Activated CD4-positive, alpha-beta memory T cell treated with anti-CD3 and anti-CD28 coated beads for 36 hours (primary cell): ENCODE data around the gene CTNNA2. TPM values are rescaled to one million over a fixed set of nuclear protein-coding genes. Genes with fewer than 3 reads are reported as not detected.

Source experiments
- CTCF ChIA-PET: fragments of 350-600 bp; sonication (Branson Sonifier 250); formaldehyde crosslinking; loops from one replicate; lab custom pipeline; 2021; ENCODE audit warnings: antibody characterized with exemption, inconsistent platforms; lab: Charles Lee
- POLR2A ChIA-PET: fragments of 350-600 bp; sonication (Branson Sonifier 250); formaldehyde crosslinking; loops from one replicate; lab custom pipeline; 2021; ENCODE audit warnings: antibody characterized with exemption; lab: Charles Lee
- DNase-seq: peaks from one replicate; pipeline ENCODE4 v3.0.0-alpha.2; 2020
- H3K27ac Mint-ChIP-seq: one replicate; pipeline ENCODE4 v1.8.0; 2021; ENCODE audit warnings: mixed read lengths
- H3K27me3 Mint-ChIP-seq: one replicate; pipeline ENCODE4 v1.8.0; 2021; ENCODE audit warnings: mixed read lengths
- H3K36me3 Mint-ChIP-seq: one replicate; pipeline ENCODE4 v1.8.0; 2021; ENCODE audit warnings: mixed read lengths
- H3K4me1 Mint-ChIP-seq: one replicate; pipeline ENCODE4 v1.8.0; 2021; ENCODE audit warnings: low read depth, mixed read lengths
- H3K4me3 Mint-ChIP-seq: one replicate; pipeline ENCODE4 v1.8.0; 2021; ENCODE audit warnings: mild to moderate bottlenecking, mixed read lengths
- H3K9me3 Mint-ChIP-seq: one replicate; pipeline ENCODE4 v1.8.0; 2021; ENCODE audit warnings: mixed read lengths
- intact Hi-C: fragments of 100-400 bp; cut with micrococcal nuclease; formaldehyde crosslinking; loops from one replicate; pipeline ENCODE4 v1.15.1; 2023
- total RNA-seq, 2 experiments: library from RNA; stranded (reverse); gene quantifications; one replicate each; pipeline ENCODE4 v1.2.3, GENCODE V29; 2021

Gene CTNNA2
- total RNA-seq, 2 experiments from 2014 or later = not detected

DNA sequence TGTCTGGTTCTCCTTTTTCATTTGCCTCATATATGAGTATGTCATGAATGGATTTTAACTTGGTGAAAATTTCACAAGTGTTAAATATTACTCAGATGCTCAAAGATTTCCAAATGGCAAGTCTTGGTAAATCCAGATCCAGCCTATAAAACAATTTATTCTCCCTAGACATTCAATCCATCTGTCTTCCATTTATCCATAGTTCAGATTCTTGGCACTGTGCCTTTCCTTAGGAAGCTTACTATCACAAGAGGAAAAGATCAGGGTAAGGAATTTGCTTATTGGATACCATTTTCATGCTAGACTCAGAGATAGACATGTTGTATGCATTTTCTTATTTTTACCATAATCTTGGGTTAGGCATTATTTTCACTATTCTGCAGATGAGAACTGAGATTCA is 864.2 kb downstream of the CTNNA2 start:
- no peak overlapping the region for H3K4me3 Mint-ChIP-seq
- ChIA-PET POLR2A (no interaction called here), CTCF (no interaction called here)
- intact Hi-C loops = no loop called here
- H3K36me3 Mint-ChIP-seq = no peaks in the 10 kb centered on the region
- H3K4me1 Mint-ChIP-seq = no peaks in the 10 kb centered on the region
- no peaks in the 10 kb centered on the region for H3K27me3 Mint-ChIP-seq
- no peak overlapping the region for H3K27ac Mint-ChIP-seq
- DNase-seq = no peak
- peaks cover 4% of the 10 kb centered on the region for H3K9me3 Mint-ChIP-seq

DNA sequence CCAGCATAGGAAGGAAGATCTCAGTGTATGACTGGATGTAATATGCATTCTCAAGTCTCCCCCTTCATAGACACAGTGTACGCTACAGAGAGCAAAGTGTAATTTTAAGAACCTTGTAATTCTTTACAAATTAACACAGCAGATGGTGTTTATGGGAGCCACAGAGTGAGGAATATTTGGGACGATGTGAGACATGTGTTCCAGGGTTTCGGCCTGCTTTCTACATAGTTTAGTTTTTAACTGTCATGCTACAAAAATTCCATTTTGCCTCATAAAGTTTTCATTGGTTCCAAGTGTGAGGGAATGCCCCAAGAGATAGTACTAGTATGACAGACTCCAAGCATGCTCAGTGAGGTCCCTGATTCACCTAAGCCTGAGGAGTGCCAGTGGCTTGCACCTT is 867.9 kb downstream of the CTNNA2 start:
- Mint-ChIP-seq H3K4me1 (no peaks in the 10 kb centered on the region), H3K9me3 (peaks cover 4% of the 10 kb centered on the region), H3K36me3 (no peaks in the 10 kb centered on the region), H3K27ac (no peak overlapping the region), H3K27me3 (no peaks in the 10 kb centered on the region), H3K4me3 (no peak overlapping the region)
- DNase-seq = no peak
- intact Hi-C loops = no loop called here
- ChIA-PET CTCF (no interaction called here), POLR2A (no interaction called here)

DNA sequence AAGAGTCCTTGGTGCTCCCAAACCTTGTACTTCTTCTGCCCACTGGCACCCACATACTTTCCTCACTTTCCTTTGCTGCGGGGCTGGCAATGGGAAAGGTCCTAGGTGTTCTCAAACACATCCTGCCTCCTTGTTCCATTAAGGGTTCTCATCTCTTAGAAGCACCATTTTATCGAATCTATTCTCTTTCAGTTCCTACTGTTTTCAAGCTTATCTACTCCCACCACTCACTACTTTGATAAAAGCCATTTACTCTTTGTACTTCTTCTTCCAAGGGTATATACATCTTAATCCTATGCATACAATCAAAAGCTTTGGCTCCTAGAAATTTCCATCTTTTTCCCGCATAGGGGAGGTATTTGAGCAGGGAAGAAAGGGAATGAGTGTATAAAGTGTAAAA is 868.8 kb downstream of the CTNNA2 start:
- CTCF ChIA-PET = no interaction called here
- H3K4me1 Mint-ChIP-seq = no peaks in the 10 kb centered on the region
- H3K27me3 Mint-ChIP-seq = no peaks in the 10 kb centered on the region
- POLR2A ChIA-PET = no interaction called here
- no peak overlapping the region for H3K27ac Mint-ChIP-seq
- no peak overlapping the region for H3K4me3 Mint-ChIP-seq
- H3K36me3 Mint-ChIP-seq = no peaks in the 10 kb centered on the region
- intact Hi-C loops = no loop called here
- DNase-seq = no peak
- H3K9me3 Mint-ChIP-seq = peaks cover 4% of the 10 kb centered on the region

DNA sequence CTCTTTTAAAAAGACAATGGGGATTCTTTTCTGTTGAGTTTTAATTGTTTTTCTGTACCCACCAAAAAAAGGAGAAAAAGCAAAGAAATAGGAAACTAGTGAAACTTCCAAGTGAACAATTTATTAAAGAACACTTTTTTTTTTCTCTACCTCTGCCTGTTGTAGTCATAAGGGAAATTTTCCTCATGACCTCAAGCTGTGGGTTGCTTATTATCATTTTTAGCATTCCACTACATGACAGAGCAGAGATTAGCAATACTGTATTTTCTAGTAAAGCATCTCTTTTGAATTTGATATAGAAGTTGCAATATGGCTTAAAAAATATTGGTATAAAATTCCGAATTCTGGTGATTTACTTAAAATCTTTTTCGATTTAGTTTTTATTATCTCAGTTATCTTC is 879.6 kb downstream of the CTNNA2 start:
- Mint-ChIP-seq H3K27me3 (no peaks in the 10 kb centered on the region), H3K9me3 (peaks cover 3% of the 10 kb centered on the region), H3K36me3 (no peaks in the 10 kb centered on the region), H3K4me1 (no peaks in the 10 kb centered on the region), H3K4me3 (no peak overlapping the region), H3K27ac (no peak overlapping the region)
- intact Hi-C loops = no loop called here
- DNase-seq = no peak
- CTCF ChIA-PET = no interaction called here
- POLR2A ChIA-PET = no interaction called here

DNA sequence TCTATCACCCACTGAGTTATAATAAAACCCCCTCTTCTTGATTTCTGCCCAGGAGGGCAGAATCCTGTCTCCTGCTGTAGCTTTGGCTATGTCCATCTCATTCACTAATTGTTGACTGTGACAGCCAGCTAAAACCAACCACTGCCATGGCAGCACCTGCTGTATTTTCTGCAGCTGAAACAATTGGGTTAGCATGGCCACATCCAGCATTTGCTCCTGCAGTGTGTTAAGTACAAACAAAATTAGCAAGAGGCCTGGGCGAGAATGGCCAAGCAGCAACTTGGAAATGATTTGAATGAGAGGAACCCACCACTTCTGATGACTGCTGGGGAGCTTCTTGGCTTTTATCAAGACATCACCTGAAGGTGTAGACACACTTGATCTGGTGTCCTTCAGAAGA is 881.1 kb downstream of the CTNNA2 start:
- intact Hi-C loops = no loop called here
- CTCF ChIA-PET = no interaction called here

DNA sequence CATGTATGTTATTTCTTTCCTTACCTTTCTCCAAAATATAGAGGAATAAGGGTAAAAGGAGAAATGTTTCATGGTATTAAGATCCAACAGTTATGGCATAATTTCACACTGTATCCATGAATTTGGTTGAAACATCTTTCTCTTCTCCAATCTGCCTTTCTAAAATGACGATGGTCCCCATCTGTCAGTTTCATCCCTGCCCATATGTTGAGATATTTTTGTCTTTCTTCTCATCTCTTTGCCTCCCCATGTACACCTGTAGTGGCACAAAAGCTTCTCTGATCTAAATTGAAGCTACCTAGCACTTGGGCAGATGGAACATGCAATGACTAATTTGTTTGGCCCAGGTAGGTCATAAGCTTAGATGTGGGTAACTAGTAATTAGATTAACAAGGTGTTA is 882.4 kb downstream of the CTNNA2 start:
- DNase-seq = no peak
- Mint-ChIP-seq H3K27me3 (no peaks in the 10 kb centered on the region), H3K4me3 (no peak overlapping the region), H3K36me3 (no peaks in the 10 kb centered on the region), H3K9me3 (peaks cover 8% of the 10 kb centered on the region), H3K27ac (no peak overlapping the region), H3K4me1 (no peaks in the 10 kb centered on the region)
- ChIA-PET POLR2A (no interaction called here), CTCF (no interaction called here)
- intact Hi-C loops = no loop called here

More for the DNA sequence above, 881.1 kb downstream of the CTNNA2 start:
- no peaks in the 10 kb centered on the region for H3K27me3 Mint-ChIP-seq
- H3K27ac Mint-ChIP-seq = no peak overlapping the region
- no peak overlapping the region for H3K4me3 Mint-ChIP-seq
- peaks cover 6% of the 10 kb centered on the region for H3K9me3 Mint-ChIP-seq
- POLR2A ChIA-PET = no interaction called here
- no peak for DNase-seq
- H3K36me3 Mint-ChIP-seq = no peaks in the 10 kb centered on the region
- H3K4me1 Mint-ChIP-seq = no peaks in the 10 kb centered on the region

DNA sequence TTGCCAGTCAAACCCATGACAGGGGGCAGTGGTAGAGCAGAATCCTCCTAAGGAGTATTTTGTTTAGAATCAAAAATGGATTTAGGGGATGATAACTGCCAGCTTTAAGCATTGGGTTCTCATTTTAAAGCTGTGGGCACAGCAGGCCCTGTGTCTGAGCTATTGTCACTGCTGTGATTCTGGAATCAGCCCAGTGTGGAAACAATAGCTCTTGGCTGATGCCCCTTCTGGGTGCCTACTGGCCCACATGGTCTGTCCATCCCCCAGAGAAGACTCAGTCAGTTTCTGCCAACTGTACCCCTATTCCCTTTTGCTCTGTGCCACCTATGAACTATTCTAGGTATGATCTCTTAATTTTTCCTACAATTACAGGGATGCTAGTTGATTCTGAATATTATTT is 883.4 kb downstream of the CTNNA2 start:
- intact Hi-C loops = no loop called here
- peaks cover 12% of the 10 kb centered on the region for H3K9me3 Mint-ChIP-seq
- CTCF ChIA-PET = no interaction called here

DNA sequence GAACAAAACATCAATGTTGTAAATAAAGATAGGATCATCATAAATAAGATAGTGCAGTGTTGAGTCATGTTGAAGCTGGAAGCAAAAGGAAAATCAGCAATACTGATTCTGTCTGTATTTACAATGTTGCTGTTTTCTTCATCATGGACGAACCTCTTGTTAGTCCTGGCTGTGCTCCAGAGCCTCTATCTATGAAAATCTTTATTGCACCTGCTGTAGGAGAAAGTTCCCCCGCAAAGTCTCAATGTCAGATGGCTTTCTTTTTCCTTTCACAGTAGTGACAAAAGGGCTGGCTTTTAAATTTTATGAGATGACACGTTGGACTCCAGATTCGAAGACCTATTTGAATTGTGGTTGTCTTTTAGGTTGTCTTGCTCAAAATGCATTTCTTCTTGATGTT is 890.2 kb downstream of the CTNNA2 start:
- ChIA-PET CTCF (no interaction called here), POLR2A (no interaction called here)
- H3K9me3 Mint-ChIP-seq = peaks cover 8% of the 10 kb centered on the region
- no peak overlapping the region for H3K4me3 Mint-ChIP-seq
- intact Hi-C loops = no loop called here
- H3K4me1 Mint-ChIP-seq = no peaks in the 10 kb centered on the region
- DNase-seq = no peak
- no peak overlapping the region for H3K27ac Mint-ChIP-seq
- H3K27me3 Mint-ChIP-seq = no peaks in the 10 kb centered on the region
- H3K36me3 Mint-ChIP-seq = no peaks in the 10 kb centered on the region

More for the DNA sequence above, 883.4 kb downstream of the CTNNA2 start:
- H3K4me3 Mint-ChIP-seq = no peak overlapping the region
- DNase-seq = no peak
- H3K27ac Mint-ChIP-seq = no peak overlapping the region
- no peaks in the 10 kb centered on the region for H3K27me3 Mint-ChIP-seq
- no peaks in the 10 kb centered on the region for H3K36me3 Mint-ChIP-seq
- POLR2A ChIA-PET = no interaction called here
- no peaks in the 10 kb centered on the region for H3K4me1 Mint-ChIP-seq

DNA sequence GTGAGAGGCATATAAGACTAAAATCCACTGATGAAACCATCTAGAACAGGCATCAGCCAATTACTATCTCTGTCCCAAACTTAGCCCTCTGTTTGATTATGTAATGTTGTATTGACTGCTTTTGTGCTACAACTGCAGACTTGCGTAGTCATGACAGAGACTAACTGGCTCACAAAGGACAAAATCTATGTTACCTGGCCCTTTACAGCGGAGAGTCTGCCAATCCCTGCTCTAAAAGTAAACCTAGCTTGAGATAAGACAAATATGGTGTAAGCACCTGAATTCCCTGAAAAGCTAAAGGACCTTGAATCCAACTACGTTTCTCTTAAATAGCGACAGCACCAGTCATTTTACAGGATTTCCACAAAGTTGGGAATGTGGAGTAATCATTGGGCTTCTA is 894.5 kb downstream of the CTNNA2 start:
- Mint-ChIP-seq H3K27ac (no peak overlapping the region), H3K4me1 (no peaks in the 10 kb centered on the region), H3K27me3 (no peaks in the 10 kb centered on the region), H3K9me3 (peaks cover 8% of the 10 kb centered on the region), H3K4me3 (no peak overlapping the region), H3K36me3 (no peaks in the 10 kb centered on the region)
- no peak for DNase-seq
- POLR2A ChIA-PET = no interaction called here
- intact Hi-C loops = no loop called here
- CTCF ChIA-PET = no interaction called here

DNA sequence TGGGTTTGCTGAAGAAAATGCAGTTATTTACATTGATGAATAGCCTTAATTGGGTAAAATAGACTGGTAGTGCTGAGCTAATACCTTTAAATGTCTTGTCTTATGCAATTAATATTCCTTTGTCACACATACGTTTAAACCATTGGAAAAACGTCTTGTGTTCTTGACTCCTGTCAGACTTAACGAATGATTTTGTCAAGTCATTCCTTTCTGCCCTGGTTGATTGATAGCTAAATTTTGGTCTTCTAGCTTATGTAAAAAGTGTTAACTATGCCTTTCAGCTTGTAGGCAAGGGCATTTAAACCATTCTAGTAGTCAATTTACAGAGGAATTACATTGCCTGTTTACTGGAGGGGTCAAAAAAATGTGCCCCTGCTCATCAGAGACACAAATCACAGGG is 897.5 kb downstream of the CTNNA2 start:
- intact Hi-C loops = no loop called here
- no peak for DNase-seq
- no peak overlapping the region for H3K4me3 Mint-ChIP-seq
- CTCF ChIA-PET = no interaction called here
- H3K9me3 Mint-ChIP-seq = peaks cover 20% of the 10 kb centered on the region
- no peaks in the 10 kb centered on the region for H3K36me3 Mint-ChIP-seq
- no peak overlapping the region for H3K27ac Mint-ChIP-seq
- H3K4me1 Mint-ChIP-seq = no peaks in the 10 kb centered on the region
- POLR2A ChIA-PET = no interaction called here
- H3K27me3 Mint-ChIP-seq = no peaks in the 10 kb centered on the region

DNA sequence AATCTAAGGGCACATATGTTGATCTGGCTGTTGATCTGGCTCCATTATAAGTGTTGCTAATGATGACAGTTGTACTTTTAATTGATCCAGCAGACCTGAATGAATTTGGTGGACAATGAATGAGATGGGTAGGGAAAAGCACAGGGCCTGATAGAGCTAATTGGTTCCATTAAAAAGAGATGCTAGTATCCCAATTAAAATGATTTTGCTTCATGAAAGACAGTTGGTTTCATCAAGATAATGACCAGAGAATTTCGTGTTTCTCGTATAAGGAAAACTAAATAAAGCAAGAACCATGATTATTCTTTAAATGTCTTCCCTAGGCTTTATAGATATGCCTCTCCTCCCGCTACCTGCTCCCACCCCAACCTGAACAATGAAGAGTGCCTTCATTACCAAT is 900.3 kb downstream of the CTNNA2 start:
- H3K27me3 Mint-ChIP-seq = no peaks in the 10 kb centered on the region
- H3K27ac Mint-ChIP-seq = no peak overlapping the region
- H3K9me3 Mint-ChIP-seq = peaks cover 23% of the 10 kb centered on the region
- no peaks in the 10 kb centered on the region for H3K4me1 Mint-ChIP-seq
- DNase-seq = no peak
- H3K4me3 Mint-ChIP-seq = no peak overlapping the region
- ChIA-PET POLR2A (no interaction called here), CTCF (no interaction called here)
- H3K36me3 Mint-ChIP-seq = no peaks in the 10 kb centered on the region
- intact Hi-C loops = no loop called here

DNA sequence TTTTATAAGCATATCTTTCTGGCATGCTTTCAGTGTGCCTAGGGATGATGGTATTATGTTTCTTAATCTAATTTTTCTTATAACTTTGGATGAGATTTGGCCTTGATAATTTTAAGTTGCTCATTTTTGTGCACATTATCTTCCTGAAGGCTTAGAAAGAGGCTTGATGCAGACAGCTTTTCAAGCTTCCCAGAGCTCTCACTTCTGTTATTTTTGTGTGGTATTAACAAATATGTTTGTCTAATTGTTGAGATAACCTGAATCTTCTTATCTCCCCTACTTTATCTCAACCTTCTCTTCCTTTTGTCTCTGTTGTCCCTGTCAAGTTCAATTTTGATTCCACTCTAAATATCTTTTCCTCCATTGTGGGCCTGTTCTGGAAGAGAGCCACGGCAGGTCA is 904.9 kb downstream of the CTNNA2 start:
- POLR2A ChIA-PET = no interaction called here
- no peaks in the 10 kb centered on the region for H3K36me3 Mint-ChIP-seq
- H3K27me3 Mint-ChIP-seq = no peaks in the 10 kb centered on the region
- CTCF ChIA-PET = no interaction called here
- no peak for DNase-seq
- intact Hi-C loops = no loop called here
- H3K4me1 Mint-ChIP-seq = no peaks in the 10 kb centered on the region
- no peak overlapping the region for H3K4me3 Mint-ChIP-seq
- peaks cover 24% of the 10 kb centered on the region for H3K9me3 Mint-ChIP-seq
- no peak overlapping the region for H3K27ac Mint-ChIP-seq

DNA sequence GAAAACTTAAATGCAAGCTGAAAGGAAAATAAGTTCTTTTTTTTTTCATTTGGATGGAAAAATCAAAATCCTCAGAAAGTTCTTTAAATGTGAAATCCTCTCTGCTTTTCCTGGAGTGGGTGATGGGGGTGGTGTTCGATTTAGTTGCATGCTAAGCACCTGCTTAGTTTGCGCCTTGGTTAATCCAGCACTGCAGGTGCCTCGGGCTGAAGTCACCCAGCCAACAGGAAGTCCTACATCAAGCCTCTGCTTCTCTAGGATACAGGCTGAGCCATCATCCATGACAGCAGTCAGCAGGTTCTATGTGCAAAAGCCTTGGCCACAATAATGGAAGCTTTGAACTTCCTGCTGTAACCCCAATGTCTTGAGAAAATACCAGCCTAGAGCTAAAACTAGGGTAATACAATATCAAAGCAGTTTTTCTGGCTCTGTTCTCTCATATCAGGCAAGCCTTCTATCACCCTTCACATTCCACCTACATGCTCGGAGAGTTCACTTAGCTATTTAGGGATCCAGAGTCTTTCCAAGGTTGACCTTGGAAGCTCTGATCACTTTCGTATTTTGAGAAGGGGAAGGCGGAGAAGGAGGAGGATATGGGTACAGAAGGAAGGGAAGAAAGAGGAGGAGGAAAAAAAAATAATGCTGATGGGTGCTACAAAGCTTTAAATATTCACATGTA is 907.8 kb downstream of the CTNNA2 start:
- no peak overlapping the region for H3K4me3 Mint-ChIP-seq
- intact Hi-C loops = no loop called here
- no peaks in the 10 kb centered on the region for H3K36me3 Mint-ChIP-seq
- ChIA-PET CTCF (no interaction called here), POLR2A (no interaction called here)
- no peak overlapping the region for H3K27ac Mint-ChIP-seq
- no peaks in the 10 kb centered on the region for H3K4me1 Mint-ChIP-seq
- H3K27me3 Mint-ChIP-seq = no peaks in the 10 kb centered on the region
- H3K9me3 Mint-ChIP-seq = peaks cover 12% of the 10 kb centered on the region
- DNase-seq = no peak
